ENCODE data around the gene DAB1. TPM values are rescaled to one million over a fixed set of nuclear protein-coding genes. Genes with fewer than 3 reads are reported as not detected.
A peak's percentile ranks its signal among the peaks of the same experiment; 100 is the strongest.

The DAB1 gene
- total and polyA plus RNA-seq, 2 of the 8 experiments (the other 6 are each of a cell fraction or from before 2014, with no cell fraction given) = 4.4 to 11.8 TPM

DNA sequence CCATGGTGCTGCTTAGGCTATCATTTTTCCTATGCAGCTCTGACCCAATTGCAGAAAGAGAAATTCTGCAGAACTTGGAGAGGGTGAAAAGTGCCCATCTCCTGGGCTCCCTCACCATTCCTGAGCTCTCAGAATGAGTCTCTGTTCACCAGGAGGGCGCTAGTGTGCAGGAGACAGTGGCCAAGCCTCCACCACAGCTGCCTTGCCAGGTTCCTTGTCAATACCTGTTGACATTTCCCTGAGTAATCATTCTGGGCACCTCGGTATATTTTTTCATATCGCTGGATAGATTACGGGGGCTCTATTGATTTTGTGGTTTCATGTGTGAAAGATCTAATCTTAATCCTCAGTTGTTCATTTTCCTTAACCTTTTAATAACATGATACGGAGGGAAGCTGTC is 445.0 kb downstream of the DAB1 start (continued):
- TF ChIP-seq, protein P1, sequence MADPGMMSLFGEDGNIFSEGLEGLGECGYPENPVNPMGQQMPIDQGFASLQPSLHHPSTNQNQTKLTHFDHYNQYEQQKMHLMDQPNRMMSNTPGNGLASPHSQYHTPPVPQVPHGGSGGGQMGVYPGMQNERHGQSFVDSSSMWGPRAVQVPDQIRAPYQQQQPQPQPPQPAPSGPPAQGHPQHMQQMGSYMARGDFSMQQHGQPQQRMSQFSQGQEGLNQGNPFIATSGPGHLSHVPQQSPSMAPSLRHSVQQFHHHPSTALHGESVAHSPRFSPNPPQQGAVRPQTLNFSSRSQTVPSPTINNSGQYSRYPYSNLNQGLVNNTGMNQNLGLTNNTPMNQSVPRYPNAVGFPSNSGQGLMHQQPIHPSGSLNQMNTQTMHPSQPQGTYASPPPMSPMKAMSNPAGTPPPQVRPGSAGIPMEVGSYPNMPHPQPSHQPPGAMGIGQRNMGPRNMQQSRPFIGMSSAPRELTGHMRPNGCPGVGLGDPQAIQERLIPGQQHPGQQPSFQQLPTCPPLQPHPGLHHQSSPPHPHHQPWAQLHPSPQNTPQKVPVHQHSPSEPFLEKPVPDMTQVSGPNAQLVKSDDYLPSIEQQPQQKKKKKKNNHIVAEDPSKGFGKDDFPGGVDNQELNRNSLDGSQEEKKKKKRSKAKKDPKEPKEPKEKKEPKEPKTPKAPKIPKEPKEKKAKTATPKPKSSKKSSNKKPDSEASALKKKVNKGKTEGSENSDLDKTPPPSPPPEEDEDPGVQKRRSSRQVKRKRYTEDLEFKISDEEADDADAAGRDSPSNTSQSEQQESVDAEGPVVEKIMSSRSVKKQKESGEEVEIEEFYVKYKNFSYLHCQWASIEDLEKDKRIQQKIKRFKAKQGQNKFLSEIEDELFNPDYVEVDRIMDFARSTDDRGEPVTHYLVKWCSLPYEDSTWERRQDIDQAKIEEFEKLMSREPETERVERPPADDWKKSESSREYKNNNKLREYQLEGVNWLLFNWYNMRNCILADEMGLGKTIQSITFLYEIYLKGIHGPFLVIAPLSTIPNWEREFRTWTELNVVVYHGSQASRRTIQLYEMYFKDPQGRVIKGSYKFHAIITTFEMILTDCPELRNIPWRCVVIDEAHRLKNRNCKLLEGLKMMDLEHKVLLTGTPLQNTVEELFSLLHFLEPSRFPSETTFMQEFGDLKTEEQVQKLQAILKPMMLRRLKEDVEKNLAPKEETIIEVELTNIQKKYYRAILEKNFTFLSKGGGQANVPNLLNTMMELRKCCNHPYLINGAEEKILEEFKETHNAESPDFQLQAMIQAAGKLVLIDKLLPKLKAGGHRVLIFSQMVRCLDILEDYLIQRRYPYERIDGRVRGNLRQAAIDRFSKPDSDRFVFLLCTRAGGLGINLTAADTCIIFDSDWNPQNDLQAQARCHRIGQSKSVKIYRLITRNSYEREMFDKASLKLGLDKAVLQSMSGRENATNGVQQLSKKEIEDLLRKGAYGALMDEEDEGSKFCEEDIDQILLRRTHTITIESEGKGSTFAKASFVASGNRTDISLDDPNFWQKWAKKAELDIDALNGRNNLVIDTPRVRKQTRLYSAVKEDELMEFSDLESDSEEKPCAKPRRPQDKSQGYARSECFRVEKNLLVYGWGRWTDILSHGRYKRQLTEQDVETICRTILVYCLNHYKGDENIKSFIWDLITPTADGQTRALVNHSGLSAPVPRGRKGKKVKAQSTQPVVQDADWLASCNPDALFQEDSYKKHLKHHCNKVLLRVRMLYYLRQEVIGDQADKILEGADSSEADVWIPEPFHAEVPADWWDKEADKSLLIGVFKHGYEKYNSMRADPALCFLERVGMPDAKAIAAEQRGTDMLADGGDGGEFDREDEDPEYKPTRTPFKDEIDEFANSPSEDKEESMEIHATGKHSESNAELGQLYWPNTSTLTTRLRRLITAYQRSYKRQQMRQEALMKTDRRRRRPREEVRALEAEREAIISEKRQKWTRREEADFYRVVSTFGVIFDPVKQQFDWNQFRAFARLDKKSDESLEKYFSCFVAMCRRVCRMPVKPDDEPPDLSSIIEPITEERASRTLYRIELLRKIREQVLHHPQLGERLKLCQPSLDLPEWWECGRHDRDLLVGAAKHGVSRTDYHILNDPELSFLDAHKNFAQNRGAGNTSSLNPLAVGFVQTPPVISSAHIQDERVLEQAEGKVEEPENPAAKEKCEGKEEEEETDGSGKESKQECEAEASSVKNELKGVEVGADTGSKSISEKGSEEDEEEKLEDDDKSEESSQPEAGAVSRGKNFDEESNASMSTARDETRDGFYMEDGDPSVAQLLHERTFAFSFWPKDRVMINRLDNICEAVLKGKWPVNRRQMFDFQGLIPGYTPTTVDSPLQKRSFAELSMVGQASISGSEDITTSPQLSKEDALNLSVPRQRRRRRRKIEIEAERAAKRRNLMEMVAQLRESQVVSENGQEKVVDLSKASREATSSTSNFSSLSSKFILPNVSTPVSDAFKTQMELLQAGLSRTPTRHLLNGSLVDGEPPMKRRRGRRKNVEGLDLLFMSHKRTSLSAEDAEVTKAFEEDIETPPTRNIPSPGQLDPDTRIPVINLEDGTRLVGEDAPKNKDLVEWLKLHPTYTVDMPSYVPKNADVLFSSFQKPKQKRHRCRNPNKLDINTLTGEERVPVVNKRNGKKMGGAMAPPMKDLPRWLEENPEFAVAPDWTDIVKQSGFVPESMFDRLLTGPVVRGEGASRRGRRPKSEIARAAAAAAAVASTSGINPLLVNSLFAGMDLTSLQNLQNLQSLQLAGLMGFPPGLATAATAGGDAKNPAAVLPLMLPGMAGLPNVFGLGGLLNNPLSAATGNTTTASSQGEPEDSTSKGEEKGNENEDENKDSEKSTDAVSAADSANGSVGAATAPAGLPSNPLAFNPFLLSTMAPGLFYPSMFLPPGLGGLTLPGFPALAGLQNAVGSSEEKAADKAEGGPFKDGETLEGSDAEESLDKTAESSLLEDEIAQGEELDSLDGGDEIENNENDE (IDR thresholded peaks at IDR 0.05; ENCODE audit: insufficient replicate concordance, low read length) = no peak
- TF ChIP-seq, protein P2, sequence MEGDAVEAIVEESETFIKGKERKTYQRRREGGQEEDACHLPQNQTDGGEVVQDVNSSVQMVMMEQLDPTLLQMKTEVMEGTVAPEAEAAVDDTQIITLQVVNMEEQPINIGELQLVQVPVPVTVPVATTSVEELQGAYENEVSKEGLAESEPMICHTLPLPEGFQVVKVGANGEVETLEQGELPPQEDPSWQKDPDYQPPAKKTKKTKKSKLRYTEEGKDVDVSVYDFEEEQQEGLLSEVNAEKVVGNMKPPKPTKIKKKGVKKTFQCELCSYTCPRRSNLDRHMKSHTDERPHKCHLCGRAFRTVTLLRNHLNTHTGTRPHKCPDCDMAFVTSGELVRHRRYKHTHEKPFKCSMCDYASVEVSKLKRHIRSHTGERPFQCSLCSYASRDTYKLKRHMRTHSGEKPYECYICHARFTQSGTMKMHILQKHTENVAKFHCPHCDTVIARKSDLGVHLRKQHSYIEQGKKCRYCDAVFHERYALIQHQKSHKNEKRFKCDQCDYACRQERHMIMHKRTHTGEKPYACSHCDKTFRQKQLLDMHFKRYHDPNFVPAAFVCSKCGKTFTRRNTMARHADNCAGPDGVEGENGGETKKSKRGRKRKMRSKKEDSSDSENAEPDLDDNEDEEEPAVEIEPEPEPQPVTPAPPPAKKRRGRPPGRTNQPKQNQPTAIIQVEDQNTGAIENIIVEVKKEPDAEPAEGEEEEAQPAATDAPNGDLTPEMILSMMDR (IDR thresholded peaks at IDR 0.05; ENCODE audit: control extremely low read depth in 1 of 3, insufficient read depth in 1 of 3, low read depth in 1 of 3, low read length in 3 of 3) = peak; percentile 25 to 49 (median 33); a peak in 3 of 4 replicates
- TF ChIP-seq TCF12 (IDR thresholded peaks at IDR 0.05; ENCODE audit: low read depth, low read length) (no peak), TAF7 (optimal IDR thresholded peaks at IDR 0.05; ENCODE audit: borderline replicate concordance, low read depth, low read length) (no peak), YY1 (IDR thresholded peaks at IDR 0.05; ENCODE audit: low read depth, low read length) (no peak), RNF2 (IDR thresholded peaks at IDR 0.05; ENCODE audit: borderline replicate concordance, low read depth, low read length, missing control alignments, poor library complexity, severe bottlenecking) (no peak), CBX5 (IDR thresholded peaks at IDR 0.05; ENCODE audit: low read depth, low read length) (no peak)
- TF ChIP-seq, protein P3, sequence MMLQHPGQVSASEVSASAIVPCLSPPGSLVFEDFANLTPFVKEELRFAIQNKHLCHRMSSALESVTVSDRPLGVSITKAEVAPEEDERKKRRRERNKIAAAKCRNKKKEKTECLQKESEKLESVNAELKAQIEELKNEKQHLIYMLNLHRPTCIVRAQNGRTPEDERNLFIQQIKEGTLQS (IDR thresholded peaks at IDR 0.05; ENCODE audit: insufficient read depth, low read depth, low read length) = no peak

Data from H1 (cell line).